GM19455 (cell line): Measurements from ENCODE around the gene ARHGEF4.
"Not testable (repeated sequence)": the region's sequence is repeated elsewhere in the genome, so short reads cannot be mapped to it uniquely, and the experiment has no call there.

Experiments
- ATAC-seq: cut with Tn5 transposase; IDR thresholded peaks from one replicate; pipeline ENCODE4 v1.9.1; 2021; ENCODE audit not compliant: unreplicated experiment

Gene ARHGEF4

DNA sequence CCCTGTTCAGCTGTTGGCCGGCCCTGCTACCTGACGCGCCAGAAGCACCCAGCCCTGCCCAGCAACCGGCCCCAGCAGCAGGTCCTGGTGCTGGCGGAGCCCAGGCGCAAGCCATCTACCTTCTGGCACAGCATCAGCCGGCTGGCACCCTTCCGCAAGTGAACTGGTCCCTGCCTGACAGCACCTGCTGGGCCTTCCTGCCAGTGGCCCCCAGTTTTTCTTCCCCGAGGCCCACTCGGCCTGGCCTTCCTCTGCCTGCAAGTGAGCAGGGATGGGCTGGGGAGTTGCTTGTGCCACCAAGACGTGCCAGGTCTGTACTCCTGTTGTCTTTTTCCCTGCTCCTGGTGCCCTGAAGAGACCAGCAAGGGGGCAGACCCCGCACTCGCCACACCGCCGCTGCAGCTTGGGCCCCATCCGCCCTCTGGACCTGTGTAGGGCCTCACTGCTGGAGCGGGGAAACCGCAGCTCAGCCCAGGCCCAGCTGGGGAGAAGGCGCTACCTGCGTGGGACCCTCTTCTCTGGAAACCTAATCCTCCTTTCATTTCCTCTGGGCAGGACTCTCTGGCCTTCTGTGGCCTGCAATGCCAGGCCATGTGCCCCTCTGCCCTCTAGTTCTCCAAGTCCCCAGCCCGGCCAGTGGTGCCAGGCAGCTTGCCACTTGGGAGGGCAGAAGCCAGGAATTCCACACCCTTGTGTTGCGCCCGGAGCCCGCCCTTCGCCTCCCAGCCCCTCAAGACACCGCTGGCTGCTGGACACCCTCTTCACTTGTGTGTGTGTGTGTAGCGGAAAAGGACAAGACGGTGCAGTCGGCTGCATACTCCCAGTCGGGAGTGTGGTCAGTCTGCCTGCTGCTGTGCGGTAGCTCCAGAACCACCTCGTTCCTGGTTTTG is 209.6 kb downstream of the ARHGEF4 start:
- no peak for ATAC-seq

DNA sequence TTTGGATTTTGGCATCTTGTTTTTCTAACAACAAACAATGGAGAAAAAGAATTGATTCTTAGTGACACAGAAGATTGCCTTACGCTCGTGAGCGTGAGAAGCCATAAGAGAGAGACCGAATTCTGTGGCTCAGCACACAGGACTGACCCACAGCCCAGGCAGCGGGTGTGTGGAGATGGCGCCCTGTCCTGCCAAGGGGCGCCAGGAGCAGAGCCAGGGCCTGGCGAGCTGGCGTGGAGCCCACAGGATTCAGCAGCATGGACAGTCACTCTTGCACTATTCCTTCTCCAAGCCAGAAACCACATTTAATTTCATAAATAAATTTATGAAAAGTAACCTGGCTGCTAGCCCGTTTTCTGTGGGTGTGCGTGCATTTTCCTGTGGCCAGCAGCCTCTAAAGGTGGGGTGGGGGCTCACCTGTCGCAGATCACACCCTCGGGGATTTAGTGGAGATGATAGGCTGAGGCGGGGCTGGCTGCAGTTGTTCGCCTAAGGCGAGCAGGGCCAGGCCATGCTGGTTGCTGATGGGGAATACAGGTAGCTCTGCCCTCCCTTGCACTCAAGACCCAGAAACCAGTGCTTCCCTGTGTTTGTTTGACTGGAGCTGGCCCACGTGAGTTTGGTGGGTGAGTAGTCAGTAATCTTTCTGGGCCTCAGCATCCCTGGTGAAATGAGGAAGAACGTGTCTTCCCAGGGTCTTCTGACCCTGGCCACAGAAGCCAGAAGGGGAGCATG is 210.4 kb downstream of the ARHGEF4 start:
- no peak for ATAC-seq

DNA sequence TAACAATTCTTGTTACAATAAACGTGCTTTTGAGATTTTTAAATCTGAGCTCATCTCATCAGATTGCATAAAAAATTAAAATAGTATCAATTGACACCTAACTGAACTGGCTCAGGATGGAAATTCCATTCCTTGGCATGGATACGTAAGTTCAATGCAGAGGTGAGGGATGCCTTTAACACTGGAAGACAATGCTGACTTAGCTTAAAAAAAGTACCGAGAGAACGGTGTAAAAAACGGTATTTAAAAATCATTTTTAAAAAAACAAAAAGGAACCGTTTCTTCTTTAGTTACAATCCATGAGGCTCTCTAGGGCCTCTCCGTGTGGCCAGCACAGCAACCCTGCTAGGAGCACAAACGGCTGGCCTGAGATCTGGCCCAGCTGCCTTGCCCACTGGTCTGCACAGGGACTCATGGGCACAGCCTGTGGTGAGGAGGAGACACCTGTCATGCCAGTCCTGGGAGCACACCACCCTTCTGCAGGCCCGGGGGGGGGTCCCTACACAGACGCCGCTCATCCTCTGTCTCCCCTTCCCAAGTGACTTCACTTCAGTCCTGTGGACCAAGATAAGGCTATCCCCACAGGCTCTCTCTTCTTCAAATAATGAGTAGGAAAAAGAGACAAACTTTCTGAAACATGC is 211.3 kb downstream of the ARHGEF4 start:
- ATAC-seq: no peak

DNA sequence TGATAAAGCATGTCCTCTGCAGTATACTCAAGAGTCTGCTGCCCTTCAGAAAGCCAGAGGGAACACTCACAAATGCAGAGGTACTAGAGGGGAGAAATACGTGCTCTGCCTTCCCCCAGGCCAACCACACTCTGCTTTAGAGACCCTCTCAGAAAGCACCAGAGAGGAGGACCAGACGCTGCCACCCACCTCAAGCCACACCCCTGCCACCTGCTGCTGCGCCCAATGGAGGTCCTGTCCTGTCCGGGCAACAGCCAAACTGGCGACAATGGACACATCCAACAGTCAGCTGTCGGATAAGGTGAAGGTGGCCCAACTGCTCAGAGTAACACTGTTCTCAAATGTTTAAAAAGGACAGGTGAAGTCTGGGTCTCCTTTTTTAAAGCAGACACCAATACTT is 211.9 kb downstream of the ARHGEF4 start:
- ATAC-seq: no peak

DNA sequence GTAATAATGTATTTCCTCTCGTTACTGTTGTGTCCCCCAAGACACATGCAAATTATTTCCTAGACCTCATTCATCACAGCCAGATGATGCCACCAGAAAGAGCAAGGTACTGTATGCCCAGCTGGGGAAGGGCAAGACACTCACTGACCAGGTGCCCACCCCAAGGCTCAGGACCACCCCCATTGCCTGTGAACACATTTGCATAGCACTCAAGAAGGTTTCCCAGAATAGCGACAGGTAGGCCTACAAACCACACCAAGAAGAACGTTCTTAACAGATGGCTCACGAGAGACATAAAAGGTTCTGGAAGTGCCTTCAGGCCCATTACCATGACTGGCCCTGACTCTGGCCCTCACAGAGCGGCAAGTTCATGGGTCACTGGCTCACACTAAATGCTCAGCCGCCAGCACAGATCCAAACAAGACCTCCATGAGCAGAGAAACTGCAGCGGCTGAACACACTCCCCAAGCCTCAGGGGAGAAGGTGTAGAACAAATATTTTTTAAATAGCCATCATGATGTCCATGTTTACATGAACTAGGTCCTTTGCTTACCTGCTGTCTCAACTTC is 212.5 kb downstream of the ARHGEF4 start:
- ATAC-seq: no peak

DNA sequence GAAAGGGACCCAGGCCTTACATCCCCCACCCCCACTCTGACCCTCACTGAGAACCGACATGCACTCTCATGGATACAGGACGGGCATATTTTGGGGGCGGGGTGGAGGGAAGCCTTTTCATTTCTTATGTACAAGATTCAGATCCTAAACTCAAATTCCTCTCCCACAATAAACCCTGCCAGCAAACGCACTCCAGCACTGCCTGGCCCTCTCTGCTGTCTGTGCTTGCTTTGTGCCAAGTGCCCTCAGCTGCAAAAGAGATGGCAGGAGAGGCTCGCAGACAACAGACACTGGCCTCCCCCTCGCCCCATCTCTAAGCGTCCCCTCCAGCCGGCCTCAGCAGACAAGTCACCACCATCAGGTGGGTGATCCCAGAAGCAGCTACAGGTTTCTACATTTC is 214.2 kb downstream of the ARHGEF4 start:
- ATAC-seq: no peak

DNA sequence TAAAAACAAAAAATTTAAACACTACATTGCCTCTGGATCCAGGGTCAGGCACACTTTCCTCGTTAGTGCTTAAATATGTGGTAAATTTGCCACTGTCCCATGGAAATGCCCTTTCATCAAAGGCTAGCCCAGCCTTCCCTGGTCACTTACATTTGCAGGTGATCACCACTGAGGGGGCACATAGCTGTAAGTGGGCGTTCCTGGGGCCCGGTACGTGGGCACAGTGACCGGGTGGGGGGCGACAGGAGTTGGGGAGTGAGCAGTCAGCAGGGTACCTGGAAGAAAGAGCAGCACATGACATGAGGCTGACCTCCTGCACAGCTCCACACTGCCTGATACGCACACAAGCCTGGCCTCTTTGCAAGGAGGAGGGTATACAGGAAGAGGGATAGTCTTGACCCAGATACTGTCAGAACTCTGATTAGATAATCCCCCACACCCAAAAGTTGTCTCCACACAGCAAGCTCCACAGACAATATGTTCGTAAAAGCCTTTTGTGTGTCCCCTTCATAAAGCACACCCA is 216.1 kb downstream of the ARHGEF4 start:
- ATAC-seq: no peak

DNA sequence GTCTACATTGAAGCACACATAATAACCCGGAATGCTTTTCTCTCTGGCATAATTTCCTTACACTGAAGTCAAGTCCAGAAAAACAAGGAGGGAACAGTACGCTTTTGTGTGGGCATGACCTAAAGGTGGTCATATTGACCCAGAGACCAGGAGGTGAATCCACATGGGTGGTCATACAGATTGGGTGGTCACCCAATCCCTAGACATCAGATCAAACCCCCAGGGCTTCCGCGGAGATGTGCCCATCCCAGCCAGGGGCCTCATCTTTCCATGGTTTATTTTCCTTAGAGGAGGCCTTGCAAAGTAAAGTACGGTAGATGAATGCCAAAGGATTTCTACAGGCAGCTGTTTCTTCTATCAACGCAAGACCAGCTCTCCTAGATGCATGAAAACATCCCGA is 217.8 kb downstream of the ARHGEF4 start:
- ATAC-seq: no peak

DNA sequence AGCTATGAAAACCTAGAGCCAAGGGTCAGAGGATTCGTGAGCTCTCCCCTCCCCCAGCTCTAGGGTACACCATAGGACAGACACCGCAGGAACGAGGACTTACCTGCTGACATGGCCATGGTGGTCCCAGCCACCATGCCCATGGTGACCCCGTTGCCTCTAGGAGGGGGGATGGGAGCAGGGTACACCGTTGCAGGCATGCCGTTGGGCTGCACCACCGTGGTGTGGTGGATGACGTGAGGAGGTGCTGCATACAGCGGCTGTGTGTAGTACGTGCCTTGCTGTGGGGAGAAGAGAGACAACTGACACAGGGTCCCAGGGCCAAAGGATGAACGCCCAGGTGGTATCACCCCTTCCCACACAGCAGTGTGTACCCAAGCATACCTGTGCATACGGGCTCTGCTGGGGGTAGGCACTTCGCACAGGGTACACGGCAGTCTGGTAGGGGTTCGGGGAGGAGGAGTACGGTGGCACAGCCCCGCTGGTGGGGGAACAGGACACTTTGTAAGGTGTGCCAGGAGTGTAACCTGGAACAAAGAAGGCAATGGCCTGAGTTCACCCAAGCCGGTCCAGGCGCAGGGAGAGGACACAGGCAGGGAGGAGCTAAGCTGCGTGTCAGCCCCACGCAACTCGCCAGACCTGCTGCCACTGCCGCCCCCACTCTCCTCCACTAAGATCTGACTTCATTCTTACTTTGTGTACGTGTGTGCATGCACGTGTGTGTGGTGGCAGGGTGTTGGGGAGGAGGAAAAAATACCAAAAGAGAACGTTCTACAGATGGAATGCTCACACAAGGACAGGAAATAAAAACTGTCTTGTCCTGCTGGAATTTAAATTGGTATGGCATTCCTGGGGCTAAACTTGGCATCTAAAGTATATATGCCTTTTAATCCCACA is 218.7 kb downstream of the ARHGEF4 start:
- no peak for ATAC-seq

DNA sequence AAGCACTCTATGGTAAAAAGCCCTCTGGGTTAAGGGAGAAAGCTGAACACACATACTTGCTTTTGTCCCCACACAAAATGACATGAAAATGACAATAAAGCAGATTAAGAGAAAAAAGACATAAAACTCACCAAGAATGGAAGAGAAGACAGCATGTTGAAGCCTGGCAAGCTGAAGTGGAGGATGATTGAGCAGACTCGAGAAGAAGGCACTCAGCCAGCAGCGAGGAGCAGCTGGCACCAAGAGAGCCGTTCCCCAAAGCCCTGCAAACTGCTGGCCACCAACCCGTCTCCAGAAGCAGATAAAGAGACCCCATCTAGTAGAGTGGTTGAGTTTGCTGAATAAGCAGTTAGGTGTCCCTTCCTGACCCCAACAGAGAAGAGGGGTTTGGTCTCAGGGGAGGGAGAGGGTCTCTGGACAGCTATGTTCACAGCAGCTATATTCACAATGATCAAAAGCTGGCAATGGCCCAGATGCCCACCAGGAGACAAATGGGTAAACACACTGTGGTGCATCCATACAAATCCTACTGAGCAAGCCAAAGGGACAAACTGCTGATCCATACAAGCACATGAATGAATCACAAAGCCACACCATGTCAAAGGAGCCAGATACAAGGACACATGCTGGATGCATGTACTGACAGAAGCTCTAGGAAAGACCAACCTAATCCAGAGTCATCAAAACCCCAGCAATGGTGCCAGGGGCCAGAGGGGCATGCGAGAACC is 219.7 kb downstream of the ARHGEF4 start:
- no peak for ATAC-seq

DNA sequence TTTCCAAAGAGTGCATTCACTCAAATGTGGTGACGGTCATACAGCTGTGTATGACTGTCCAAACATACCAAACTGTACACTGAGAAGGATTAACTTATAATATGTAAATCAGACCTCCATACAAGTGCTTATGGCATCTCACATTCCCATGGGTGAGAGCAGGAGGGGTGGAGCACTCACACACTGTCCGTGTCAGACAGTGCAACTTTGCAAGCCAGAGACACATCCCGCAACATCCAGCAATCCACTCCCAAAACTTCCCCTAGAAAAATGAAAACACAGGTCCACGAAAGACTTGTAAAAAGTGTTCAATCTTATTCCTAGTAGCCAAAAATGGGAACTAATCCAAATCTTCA is 220.2 kb downstream of the ARHGEF4 start:
- no peak for ATAC-seq

DNA sequence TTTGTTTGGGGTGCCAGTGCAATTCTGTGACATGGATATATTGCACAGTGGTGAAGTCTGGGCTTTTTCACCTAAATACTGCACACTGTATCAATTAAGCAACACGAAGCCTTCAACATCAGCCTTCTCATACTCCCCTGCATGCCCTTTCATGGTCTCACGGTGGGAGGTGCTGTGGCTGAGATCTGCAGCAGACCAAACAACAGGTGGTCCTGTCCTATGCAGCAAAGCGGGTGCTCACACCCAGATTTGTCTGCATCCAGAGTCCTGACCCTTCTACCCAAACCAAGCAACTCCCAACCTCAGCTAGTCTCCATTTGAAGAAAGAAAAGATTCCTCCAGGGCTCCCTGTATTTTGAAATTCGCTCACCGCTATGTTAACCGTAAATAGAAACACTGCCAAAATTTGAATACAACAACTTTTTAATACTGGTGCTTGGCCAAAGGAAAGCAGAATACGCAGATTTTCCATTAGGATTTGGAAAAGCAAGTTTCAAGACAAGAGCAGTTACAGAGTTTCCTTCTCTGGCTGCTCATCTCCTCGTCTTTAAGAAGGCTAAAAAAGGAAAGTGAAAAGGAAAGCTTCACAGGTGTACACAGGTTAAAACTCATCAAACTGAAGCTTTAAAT is 221.6 kb downstream of the ARHGEF4 start:
- ATAC-seq: no peak

DNA sequence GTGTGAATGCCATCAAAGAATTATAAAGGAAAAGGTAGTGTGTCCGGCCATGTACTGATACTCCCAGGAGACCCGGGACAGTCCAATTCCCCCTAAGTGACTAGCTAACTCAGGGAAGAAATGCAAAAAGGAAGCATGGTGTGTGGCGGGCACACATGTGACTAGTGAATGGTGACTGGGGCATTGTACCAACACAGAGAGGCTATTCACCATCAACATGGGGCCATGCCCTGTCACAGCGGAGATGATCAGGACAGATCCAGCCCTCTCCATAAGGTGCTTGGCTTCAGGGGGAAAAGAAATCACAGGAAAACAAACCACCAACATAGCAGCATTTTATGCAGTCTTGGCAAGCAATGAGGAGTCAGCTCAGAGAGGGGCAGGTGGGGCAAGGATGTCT is 222.2 kb downstream of the ARHGEF4 start:
- no peak for ATAC-seq

DNA sequence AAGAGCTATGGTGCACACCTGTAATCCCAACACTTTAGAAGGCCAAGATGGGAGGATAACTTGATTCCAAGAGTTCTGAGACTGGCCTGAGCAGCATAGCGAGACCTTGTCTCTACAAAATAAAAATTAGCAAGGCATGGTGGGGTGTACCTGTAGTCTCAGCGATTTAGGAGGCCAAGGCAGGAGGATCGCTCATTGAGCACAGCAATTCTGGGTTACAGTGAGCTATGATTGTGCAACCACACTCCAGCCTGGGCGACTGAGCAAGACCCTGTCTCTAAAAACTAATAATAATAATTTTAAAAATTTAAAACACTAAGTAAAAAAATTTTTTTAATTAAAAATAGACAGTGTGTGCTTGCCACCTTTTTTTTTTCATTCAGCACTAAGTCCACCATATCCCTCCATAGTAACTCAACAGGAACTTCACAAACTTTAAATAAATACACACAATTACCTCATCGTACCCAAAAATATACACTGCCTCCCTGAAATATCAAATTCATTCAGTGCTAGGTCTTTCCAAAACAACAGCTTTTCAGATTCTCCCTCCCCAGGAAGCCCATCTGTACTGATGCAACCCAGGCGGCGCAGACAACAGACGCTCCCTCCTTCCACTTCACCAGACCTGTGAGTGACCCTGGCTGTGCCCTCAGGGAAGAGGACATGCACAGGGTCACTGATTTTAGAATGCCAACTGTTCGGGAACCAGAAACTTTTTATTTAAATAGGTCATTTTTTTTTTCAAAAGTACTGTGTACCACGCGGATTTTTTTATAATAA is 227.0 kb downstream of the ARHGEF4 start:
- no peak for ATAC-seq

DNA sequence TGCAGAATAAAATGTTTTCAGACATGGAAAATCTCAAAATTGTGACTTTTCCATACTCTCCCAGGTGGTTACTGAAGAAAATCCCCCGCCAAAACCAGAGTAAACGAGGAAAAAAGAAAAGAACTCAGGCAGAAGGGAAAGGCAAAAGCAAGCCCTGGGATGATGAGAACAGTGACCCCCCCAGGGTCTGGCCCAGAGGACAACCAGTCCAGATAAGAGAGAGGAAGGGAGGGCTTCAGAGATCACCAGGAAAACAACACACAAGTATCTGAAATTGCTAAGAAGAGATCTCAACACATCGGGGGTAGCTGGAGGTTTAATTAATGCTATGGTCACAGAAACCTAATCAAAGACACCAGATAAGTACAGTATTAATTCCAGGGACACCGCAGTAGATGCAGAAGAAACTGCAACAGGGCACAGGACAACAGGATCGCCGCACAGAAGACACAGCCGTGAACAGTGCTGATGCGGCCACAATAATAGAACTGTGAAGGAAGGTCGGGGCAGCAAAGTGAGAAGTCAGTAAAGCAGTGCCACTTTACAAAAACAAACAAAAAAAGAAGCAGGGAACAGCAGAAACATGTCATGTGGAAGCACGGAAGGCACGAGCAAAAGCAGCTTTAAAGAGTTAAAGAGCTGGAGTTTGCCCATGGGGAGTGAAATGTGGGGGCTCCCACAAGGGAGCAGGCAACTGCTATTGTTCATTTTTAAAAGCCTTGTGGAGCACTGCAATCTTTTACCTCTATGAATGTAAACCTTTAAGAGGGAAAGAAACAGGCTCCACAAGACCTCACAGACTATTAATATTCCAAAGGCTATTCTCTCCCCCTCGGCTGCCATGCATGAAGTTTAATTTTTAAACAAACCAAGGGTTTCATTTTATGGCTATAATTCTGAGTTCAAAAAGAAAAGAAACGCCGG is 228.1 kb downstream of the ARHGEF4 start:
- no peak for ATAC-seq

DNA sequence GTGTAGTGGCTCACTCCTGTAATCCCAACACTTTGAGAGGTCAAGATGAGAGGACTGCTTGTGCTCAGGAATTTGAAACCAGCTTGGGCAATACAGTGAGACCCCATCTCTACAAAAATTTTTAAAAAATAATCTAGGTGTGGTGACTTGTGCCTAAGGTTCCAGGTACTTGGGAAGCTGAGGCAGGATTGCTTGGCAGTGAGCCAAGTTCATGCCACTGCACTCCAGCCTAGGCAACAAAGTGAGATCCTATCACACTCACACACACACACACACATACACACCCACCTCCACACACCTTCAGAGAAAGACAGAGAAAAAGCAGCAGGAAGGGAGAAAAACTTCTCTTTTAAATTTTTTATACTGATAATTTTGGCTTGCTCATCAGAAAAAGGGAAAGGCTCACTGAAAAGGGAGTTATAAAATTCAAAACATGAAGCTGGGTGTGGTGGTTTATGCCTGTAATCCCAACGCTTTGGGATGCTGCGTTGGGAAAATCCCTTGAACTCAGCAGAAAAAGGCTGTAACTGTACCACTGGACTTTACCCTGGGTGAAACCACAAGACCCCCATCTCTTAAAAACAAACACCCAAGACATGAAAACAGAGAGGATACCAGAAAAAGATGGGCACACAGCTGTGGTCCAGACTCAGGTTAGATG is 230.9 kb downstream of the ARHGEF4 start:
- ATAC-seq: no peak

DNA sequence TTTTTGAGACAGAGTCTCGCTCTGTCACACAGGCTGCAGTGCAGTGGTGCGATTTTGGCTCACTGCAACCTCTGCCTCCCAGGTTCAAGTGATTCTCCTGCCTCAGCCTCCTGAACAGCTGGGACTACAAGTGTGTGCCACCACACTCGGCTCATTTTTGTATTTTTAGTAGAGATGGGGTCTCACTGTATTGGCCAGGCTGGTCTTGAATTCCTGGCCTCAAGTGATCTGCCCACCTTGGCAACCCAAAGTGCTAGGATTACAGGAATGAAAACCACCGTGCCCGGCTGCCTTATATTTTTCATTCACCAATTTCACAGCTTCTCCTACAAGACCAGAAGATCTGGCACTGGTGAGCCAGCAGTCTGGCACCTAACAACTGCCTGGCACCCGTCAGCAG is 231.5 kb downstream of the ARHGEF4 start:
- not testable (repeated sequence) for ATAC-seq
